ENCODE measurements around the gene ANKRD40. TPM values are rescaled to one million over a fixed set of nuclear protein-coding genes. Genes with fewer than 3 reads are reported as not detected.

The ANKRD40 gene
- total and polyA plus RNA-seq, 2 donors (not counting 3 experiments of a cell fraction or from before 2014, with no cell fraction given) = 24.5 to 56.0 TPM

DNA sequence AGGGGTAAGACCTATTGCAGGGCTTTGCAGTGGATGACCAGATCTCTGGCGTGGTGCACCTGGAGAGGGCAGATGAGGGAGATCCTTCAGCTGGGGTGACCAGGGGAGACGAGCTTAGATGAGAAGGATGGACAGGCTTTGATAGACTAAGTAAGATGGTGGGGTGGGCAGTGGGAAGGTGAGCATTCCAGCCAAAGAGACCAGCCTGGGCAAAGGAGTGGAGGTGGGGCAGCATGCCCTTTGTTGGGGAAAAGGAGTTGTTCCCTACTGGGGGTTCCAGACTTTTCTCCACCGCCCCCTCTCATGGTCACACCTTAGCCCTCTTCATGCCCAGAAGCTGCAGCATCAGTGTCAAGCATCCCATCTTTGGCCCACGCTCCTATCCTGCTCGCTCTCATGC is 27.6 kb downstream of the ANKRD40 start:
- Histone ChIP-seq H3K4me2 (ENCODE audit: insufficient read depth, low read length) (no peak overlapping the region), H3K9me1 (replicated peaks; ENCODE audit: control insufficient read depth, extremely low read depth, insufficient read depth, low read length) (no peaks in the 10 kb centered on the region), H3K36me3 (ENCODE audit: control insufficient read depth in 2 of 2, extremely low read depth in 1 of 2, insufficient read depth in 2 of 2, low read length in 2 of 2) (no peaks in the 10 kb centered on the region), H3K4me1 (ENCODE audit: control insufficient read depth, extremely low read depth, insufficient read depth, low read length) (peaks cover 3% of the 10 kb centered on the region), H3K9me3 (replicated peaks; ENCODE audit: control insufficient read depth, insufficient read depth, low read length) (no peaks in the 10 kb centered on the region), H3K4me3 (replicated peaks in 1 of 3; ENCODE audit: insufficient read depth in 1 of 3, low read depth in 1 of 3, low read length in 3 of 3) (no peak overlapping the region), H2AFZ (ENCODE audit: low read depth, low read length) (no peak overlapping the region), H4K20me1 (replicated peaks; ENCODE audit: control insufficient read depth, extremely low read depth, insufficient read depth, low read length) (no peaks in the 10 kb centered on the region), H3K79me2 (ENCODE audit: control insufficient read depth, insufficient read depth, low read length) (no peaks in the 10 kb centered on the region), H3K27me3 (ENCODE audit: control insufficient read depth in 2 of 2, insufficient read depth in 2 of 2, low read length in 2 of 2) (no peaks in the 10 kb centered on the region), H3K9ac (replicated peaks; ENCODE audit: extremely low read depth, insufficient read depth, low read length) (no peak overlapping the region), H3K27ac (ENCODE audit: insufficient read depth, low read depth, low read length) (no peak overlapping the region)
- BruUV-seq (replicated peaks) = no TSS peak
- POLR2A ChIA-PET = no interaction called here
- FAIRE-seq (no peak), DNase-seq (ENCODE audit: low read depth, low spot score) (no peak)
- CTCF ChIA-PET = interaction anchor here (0.7 to 7.9 kb wide), 5 partner anchors 42 to 129 kb away, joined by 3 to 105 read pairs (median 4); partner anchors contain the start of gene CACNA1G
- intact Hi-C loops (cut with micrococcal nuclease) (no loop called here), dilution Hi-C loops (cut with MboI; ENCODE audit: extremely low pct_ligation_motif_present, low sequenced_read_pairs) (no loop called here)
- TF ChIP-seq POLR2AphosphoS5 (IDR thresholded peaks at IDR 0.05; ENCODE audit: insufficient read depth, low read depth, low read length) (no peak), GATA2 (IDR thresholded peaks at IDR 0.05; ENCODE audit: insufficient read depth, insufficient read length, low read depth, low read length) (no peak), MYC (IDR thresholded peaks at IDR 0.05; ENCODE audit: low read depth, low read length) (no peak), FOS (IDR thresholded peaks at IDR 0.05; ENCODE audit: borderline replicate concordance, insufficient read depth, low read length) (no peak), EZH2 (IDR thresholded peaks at IDR 0.05; ENCODE audit: borderline replicate concordance, low read depth, low read length, severe bottlenecking) (no peak), POLR2A (IDR thresholded peaks at IDR 0.05; ENCODE audit: low read depth, low read length) (no peak), JUN (IDR thresholded peaks at IDR 0.05; ENCODE audit: borderline replicate concordance, insufficient read depth, insufficient read length, low read depth) (no peak)
- TF ChIP-seq, protein P1, sequence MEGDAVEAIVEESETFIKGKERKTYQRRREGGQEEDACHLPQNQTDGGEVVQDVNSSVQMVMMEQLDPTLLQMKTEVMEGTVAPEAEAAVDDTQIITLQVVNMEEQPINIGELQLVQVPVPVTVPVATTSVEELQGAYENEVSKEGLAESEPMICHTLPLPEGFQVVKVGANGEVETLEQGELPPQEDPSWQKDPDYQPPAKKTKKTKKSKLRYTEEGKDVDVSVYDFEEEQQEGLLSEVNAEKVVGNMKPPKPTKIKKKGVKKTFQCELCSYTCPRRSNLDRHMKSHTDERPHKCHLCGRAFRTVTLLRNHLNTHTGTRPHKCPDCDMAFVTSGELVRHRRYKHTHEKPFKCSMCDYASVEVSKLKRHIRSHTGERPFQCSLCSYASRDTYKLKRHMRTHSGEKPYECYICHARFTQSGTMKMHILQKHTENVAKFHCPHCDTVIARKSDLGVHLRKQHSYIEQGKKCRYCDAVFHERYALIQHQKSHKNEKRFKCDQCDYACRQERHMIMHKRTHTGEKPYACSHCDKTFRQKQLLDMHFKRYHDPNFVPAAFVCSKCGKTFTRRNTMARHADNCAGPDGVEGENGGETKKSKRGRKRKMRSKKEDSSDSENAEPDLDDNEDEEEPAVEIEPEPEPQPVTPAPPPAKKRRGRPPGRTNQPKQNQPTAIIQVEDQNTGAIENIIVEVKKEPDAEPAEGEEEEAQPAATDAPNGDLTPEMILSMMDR (IDR thresholded peaks at IDR 0.05; ENCODE audit: extremely low read depth in 1 of 2, insufficient read depth in 1 of 2, low read depth in 1 of 2, low read length in 2 of 2) = no peak
- TF ChIP-seq, protein P2, sequence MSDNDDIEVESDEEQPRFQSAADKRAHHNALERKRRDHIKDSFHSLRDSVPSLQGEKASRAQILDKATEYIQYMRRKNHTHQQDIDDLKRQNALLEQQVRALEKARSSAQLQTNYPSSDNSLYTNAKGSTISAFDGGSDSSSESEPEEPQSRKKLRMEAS (IDR thresholded peaks at IDR 0.05; ENCODE audit: insufficient read depth, insufficient read length) = no peak
